HG03439 (cell line): ENCODE measurements around the gene OR5A2.
"Not testable (repeated sequence)": the region's sequence is repeated elsewhere in the genome, so short reads cannot be mapped to it uniquely, and the experiment has no call there.

Source experiments
- ATAC-seq: cut with Tn5 transposase; IDR thresholded peaks from one replicate; pipeline ENCODE4 v1.9.1; 2021; ENCODE audit warnings: mild to moderate bottlenecking, moderate library complexity; ENCODE audit not compliant: unreplicated experiment

OR5A2 gene

DNA sequence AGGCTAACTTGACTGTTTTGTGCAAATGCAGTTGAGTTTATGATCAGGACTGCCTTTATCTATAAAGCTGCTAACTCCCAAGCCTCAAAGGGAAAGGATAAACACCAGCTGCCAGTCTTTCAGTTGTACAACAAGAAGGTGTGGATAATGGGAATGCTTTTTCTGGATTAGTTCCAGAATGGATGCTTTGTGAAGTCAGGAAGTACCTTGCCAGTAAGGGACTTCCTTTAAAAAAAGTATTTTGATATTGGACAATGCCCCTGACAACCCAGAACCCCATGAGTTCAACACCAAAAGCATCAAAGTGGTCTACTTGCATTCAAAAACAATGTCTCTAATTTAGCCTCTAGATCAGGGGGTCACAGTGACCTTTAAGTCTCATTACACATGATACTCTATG lies 32.0 kb downstream of the OR5A2 start:
- no peak for ATAC-seq

GRCh38 chr11:59380263-59381059 lies 45.8 kb downstream of the OR5A2 start:
- peak; percentile 96 for ATAC-seq

- ATAC-seq, result not testable (repeated sequence)
Measured at GRCh38 chr11:59372324-59372723, 53.9 kb downstream of the OR5A2 start.

- no peak for ATAC-seq
Measured at GRCh38 chr11:59368238-59369022, 57.8 kb downstream of the OR5A2 start.
